Esophagus squamous epithelium (tissue), 5 donors: ENCODE data around the gene DTX4. TPM values are rescaled to one million over a fixed set of nuclear protein-coding genes. Genes with fewer than 3 reads are reported as not detected.
"Not testable (repeated sequence)": the region's sequence is repeated elsewhere in the genome, so short reads cannot be mapped to it uniquely, and the experiment has no call there.

Source experiments
- DNase-seq: peaks from one replicate; lab custom pipeline; 2025; lab: John Stamatoyannopoulos, UW
- H3K27ac ChIP-seq, 4 donors: fragments of 200-600 bp; sonication (generic); one replicate each; pipeline ENCODE4 v1.5.1; 2016 to 2019; ENCODE audit warnings: mild to moderate bottlenecking in 1 of 4
- H3K27me3 ChIP-seq, 4 donors: fragments of 200-600 bp; sonication (generic); 1 replicate in 3 of 4; 2 replicates in 1 of 4; pipeline versions ENCODE4 v1.5.1 to v1.6.0; 2017 to 2021; ENCODE audit warnings: antibody characterized with exemption in 1 of 4
- H3K36me3 ChIP-seq, 3 donors: fragments of 200-600 bp; sonication (generic); one replicate each; pipeline ENCODE4 v1.5.1; 2016 to 2019
- H3K4me1 ChIP-seq, 3 donors: fragments of 200-600 bp; sonication (generic); one replicate each; pipeline ENCODE4 v1.5.1; 2017 to 2019
- H3K4me3 ChIP-seq, 4 donors: fragments of 200-600 bp; sonication (generic); 1 replicate in 3 of 4; 2 replicates in 1 of 4; pipeline ENCODE4 v1.5.1; 2016 to 2019; ENCODE audit warnings: mild to moderate bottlenecking in 2 of 4, moderate library complexity in 1 of 4
- H3K9me3 ChIP-seq, 3 donors: fragments of 200-600 bp; sonication (generic); one replicate each; pipeline ENCODE4 v1.5.1; 2016 to 2019
- CTCF ChIP-seq, 6 experiments: fragments of 450-650 bp in 4 of 6; fragments of 200-600 bp in 2 of 6; sonication (generic) in 2 of 6; IDR thresholded peaks; one replicate each; pipeline ENCODE4 v1.5.1; 2016 to 2019; ENCODE audit warnings: antibody characterized with exemption in 6 of 6, mild to moderate bottlenecking in 4 of 6, moderate library complexity in 4 of 6
- POLR2A ChIP-seq, 4 donors: fragments of 450-650 bp; IDR thresholded peaks; one replicate each; pipeline ENCODE4 v1.6.1; 2017; ENCODE audit warnings: antibody characterized with exemption in 4 of 4, mild to moderate bottlenecking in 4 of 4, moderate library complexity in 3 of 4
- WGBS, 2 donors: methylation state at CpG; one replicate each; pipeline ENCODE4 v1.1.5; 2018; 5-methylcytosine and 5-hydroxymethylcytosine counted together
- intact Hi-C: fragments of 100-400 bp; cut with DNase I; formaldehyde crosslinking; loops from one replicate; pipeline ENCODE4 v1.15.0; 2022
- total RNA-seq, 4 donors: library from RNA; depleted of rRNA; stranded (reverse); fragments of >200 nt; gene quantifications; one replicate each; pipeline ENCODE4 v1.1.0, GENCODE V29; 2016
- donor health status: DM: yes; HTN: yes; CAD: no.

DTX4 gene
- 1 to 10 TPM; 2.4 to 8.4 (median 4.6) TPM for total RNA-seq

DNA sequence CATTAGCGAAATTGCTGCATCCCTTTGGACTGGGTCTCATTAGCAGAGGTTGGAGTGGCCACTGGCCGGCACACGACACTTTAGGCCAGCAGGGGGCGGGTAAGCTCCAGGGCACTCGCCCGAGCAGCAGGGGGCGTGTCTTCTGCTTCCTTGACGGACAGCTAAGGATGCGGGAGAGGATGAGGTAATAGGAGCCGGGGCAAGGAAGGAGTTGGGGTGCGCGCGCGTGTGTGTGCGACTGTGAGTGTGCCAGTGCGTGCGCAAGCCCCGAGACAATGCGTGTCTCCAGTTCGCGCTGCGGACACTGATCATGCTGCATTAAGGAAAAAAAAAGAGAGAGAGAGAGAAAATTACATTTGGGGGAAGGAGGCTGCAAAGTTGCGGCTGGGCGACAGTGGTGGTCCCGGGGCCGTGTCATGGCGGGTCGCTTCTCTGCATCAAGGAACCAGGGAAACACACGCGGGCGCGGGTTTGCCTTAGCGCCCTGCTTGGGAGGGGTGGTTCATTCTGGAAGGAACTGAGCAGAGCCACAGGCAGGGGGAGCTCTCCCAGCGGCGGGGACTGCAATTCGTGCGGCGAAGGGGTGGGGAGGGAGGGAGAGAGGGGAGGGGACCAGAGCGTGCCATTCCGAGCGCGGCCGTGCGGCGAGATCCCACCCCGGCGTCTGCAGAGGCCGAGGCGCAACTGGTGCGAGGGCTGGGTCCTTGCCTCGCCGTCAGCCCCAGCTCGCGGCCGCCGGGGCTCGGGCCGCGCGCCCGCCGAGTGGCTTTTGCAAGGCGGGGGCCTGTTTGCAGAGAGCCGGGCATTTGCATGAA, at the start of gene DTX4:
Gene DTX4 (plus strand): TSS at position 625 of the 815 bp plus-strand sequence. CDS start 464 bp downstream, outside the sequence.
- 0 to 1% methylated on average over 24 to 46 of the region's 64 CpGs for WGBS, 2 donors
- Histone ChIP-seq H3K27ac (peak within 1 kb of the TSS; percentile 49 to 89 (median 79)), H3K36me3 (no peaks in the 10 kb centered on the region), H3K9me3 (no peaks in the 10 kb centered on the region), H3K27me3 (peaks cover 0 to 13% (median 0%) of the 10 kb centered on the region in 4 donors), H3K4me1 (peaks cover 19 to 43% (median 26%) of the 10 kb centered on the region in 3 donors), H3K4me3 (peak within 1 kb of the TSS; percentile 56 to 90 (median 68))
- peak in 2 of 4 donors; percentile 5 to 9 for TF ChIP-seq POLR2A (IDR thresholded peaks at IDR 0.05)
- TF ChIP-seq CTCF (IDR thresholded peaks at IDR 0.05) = peak; percentile 75 to 98 (median 95)
- DNase-seq = peak; percentile 67
- intact Hi-C loops = loop anchor here (5.0 kb wide), 1 partner anchor 36 kb away; no protein-coding TSS in a partner anchor

- Histone ChIP-seq H3K9me3 (peaks cover 0 to 15% (median 0%) of the 10 kb centered on the region in 3 donors), H3K4me3 (peak overlapping the region in 1 of 4 donors; percentile 41), H3K27ac (peak overlapping the region in 1 of 4 donors; percentile 6), H3K4me1 (peaks cover 0 to 9% (median 5%) of the 10 kb centered on the region in 3 donors), H3K27me3 (no peaks in the 10 kb centered on the region), H3K36me3 (peaks cover 7 to 72% (median 9%) of the 10 kb centered on the region in 3 donors)
- no peak for TF ChIP-seq POLR2A (IDR thresholded peaks at IDR 0.05)
- TF ChIP-seq CTCF (IDR thresholded peaks at IDR 0.05) = peak; percentile 82 to 96 (median 92)
- intact Hi-C loops = no loop called here
- 23 to 40% methylated on average over 3 to 9 of the region's 20 CpGs for WGBS, 2 donors
- peak; percentile 34 for DNase-seq
These were observed 36.1 kb upstream of the DTX4 start for GRCh38 chr11:59135648-59136461.

GRCh38 chr11:59136551-59136950, 35.4 kb upstream of the DTX4 start:
- WGBS, 2 donors = 85 to 92% methylated on average over 6 of the region's 6 CpGs
- H3K9me3 ChIP-seq, H3K4me3 ChIP-seq, H3K27ac ChIP-seq, DNase-seq, intact Hi-C loops, H3K27me3 ChIP-seq: not testable (repeated sequence)
- peaks cover 6 to 65% (median 7%) of the 10 kb centered on the region in 3 donors for H3K36me3 ChIP-seq
- peaks cover 0 to 15% (median 5%) of the 10 kb centered on the region in 3 donors for H3K4me1 ChIP-seq

GRCh38 chr11:59137190-59137589, 34.7 kb upstream of the DTX4 start:
- intact Hi-C loops = no loop called here
- Histone ChIP-seq H3K4me3 (no peak overlapping the region), H3K4me1 (peaks cover 0 to 22% (median 5%) of the 10 kb centered on the region in 3 donors), H3K27me3 (no peaks in the 10 kb centered on the region), H3K9me3 (peaks cover 0 to 3% (median 0%) of the 10 kb centered on the region in 3 donors), H3K36me3 (peaks cover 2 to 58% (median 4%) of the 10 kb centered on the region in 3 donors), H3K27ac (no peak overlapping the region)
- TF ChIP-seq CTCF (IDR thresholded peaks at IDR 0.05) (no peak), POLR2A (IDR thresholded peaks at IDR 0.05) (no peak)
- no peak for DNase-seq
- 93 to 100% methylated on average over 2 to 13 of the region's 17 CpGs for WGBS, 2 donors

GRCh38 chr11:59138643-59139042, 33.3 kb upstream of the DTX4 start:
- peaks cover 0 to 44% (median 0%) of the 10 kb centered on the region in 3 donors for H3K36me3 ChIP-seq
- H3K9me3 ChIP-seq = no peaks in the 10 kb centered on the region
- H3K27ac ChIP-seq = no peak overlapping the region
- WGBS, 2 donors = 55 to 74% methylated on average over 2 of the region's 2 CpGs
- intact Hi-C loops = no loop called here
- DNase-seq = no peak
- no peak overlapping the region for H3K4me3 ChIP-seq
- TF ChIP-seq POLR2A (IDR thresholded peaks at IDR 0.05) (no peak), CTCF (IDR thresholded peaks at IDR 0.05) (no peak)
- peaks cover 0 to 28% (median 8%) of the 10 kb centered on the region in 3 donors for H3K4me1 ChIP-seq
- H3K27me3 ChIP-seq = no peaks in the 10 kb centered on the region
